CD4-positive, alpha-beta T cell treated with Interleukin-17A for 1 hour (primary cell): ENCODE results near the gene TFEB.
"Not testable (repeated sequence)": the region's sequence is repeated elsewhere in the genome, so short reads cannot be mapped to it uniquely, and the experiment has no call there.

Experiments used
- DNase-seq: peaks from one replicate; pipeline ENCODE4 v3.0.0-alpha.2; 2020

TFEB gene

GRCh38 chr6:41735427-41736185 is at the start of gene TFEB:
TSS of gene TFEB (minus strand) at chr6:41735608. CDS start at chr6:41691213, 44,395 bp downstream.
- peak; percentile 94 for DNase-seq

GRCh38 chr6:41784581-41785171 is 49.3 kb upstream of the TFEB start:
- no peak for DNase-seq

- DNase-seq = no peak
Observed at GRCh38 chr6:41783106-41783780, 47.8 kb upstream of the TFEB start.

GRCh38 chr6:41781366-41781730 is 45.9 kb upstream of the TFEB start:
- DNase-seq = no peak

- no peak for DNase-seq
Observed at GRCh38 chr6:41780551-41781365, 45.4 kb upstream of the TFEB start, which contains the start of gene PRICKLE4. TSS of gene PRICKLE4 (plus strand) at chr6:41780782. CDS start at chr6:41783474, 2,692 bp downstream.

GRCh38 chr6:41779788-41780550 is 44.6 kb upstream of the TFEB start, which contains the start of gene FRS3:
TSS of gene FRS3 (minus strand) at chr6:41779900. CDS start at chr6:41776987, 2,913 bp downstream.
- DNase-seq = peak; percentile 99

GRCh38 chr6:41779336-41779735 is 43.9 kb upstream of the TFEB start:
- DNase-seq = no peak

GRCh38 chr6:41778895-41779294 is 43.5 kb upstream of the TFEB start:
- no peak for DNase-seq

GRCh38 chr6:41777551-41778285 is 42.3 kb upstream of the TFEB start:
- no peak for DNase-seq

- no peak for DNase-seq
Observed at GRCh38 chr6:41775293-41775882, 40.0 kb upstream of the TFEB start.

GRCh38 chr6:41774841-41775240 is 39.4 kb upstream of the TFEB start:
- DNase-seq = no peak

- no peak for DNase-seq
Observed at GRCh38 chr6:41771058-41771983, 35.9 kb upstream of the TFEB start.

- no peak for DNase-seq
Observed at GRCh38 chr6:41770381-41771057, 35.1 kb upstream of the TFEB start.

- no peak for DNase-seq
Observed at GRCh38 chr6:41769376-41769775, 34.0 kb upstream of the TFEB start.

GRCh38 chr6:41768545-41769308 is 33.3 kb upstream of the TFEB start:
- DNase-seq = no peak

GRCh38 chr6:41767112-41767833 is 31.9 kb upstream of the TFEB start:
- no peak for DNase-seq

GRCh38 chr6:41766043-41766664 is 30.7 kb upstream of the TFEB start:
- DNase-seq = not testable (repeated sequence)
